DOHH2 (cell line): Measurements from ENCODE around the gene RRP1.

ENCODE experiments used
- H3F3A ChIP-seq: fragments of 200-600 bp; sonication (generic), shearing (Covaris generic); 2 replicates; pipeline ENCODE4 v1.6.0; 2016; ENCODE audit warnings: antibody characterized with exemption, mild to moderate bottlenecking; ENCODE audit not compliant: control insufficient read depth, insufficient read depth
- H3K27ac ChIP-seq: fragments of 200-600 bp; sonication (generic); 2 replicates; pipeline ENCODE4 v1.5.1; 2014; ENCODE audit warnings: low read depth, mild to moderate bottlenecking, low read length, moderate library complexity
- H3K27me3 ChIP-seq: fragments of 200-600 bp; sonication (generic); 2 replicates; pipeline ENCODE4 v1.6.1; 2014; ENCODE audit warnings: mild to moderate bottlenecking, low read length, mixed read lengths; ENCODE audit not compliant: control insufficient read depth
- H3K36me3 ChIP-seq: fragments of 200-600 bp; sonication (generic); 2 replicates; pipeline ENCODE4 v1.6.1; 2014; ENCODE audit warnings: mild to moderate bottlenecking, low read length, moderate library complexity, mixed read lengths; ENCODE audit not compliant: control insufficient read depth
- H3K4me1 ChIP-seq: fragments of 200-600 bp; sonication (generic); 2 replicates; pipeline ENCODE4 v1.6.1; 2014; ENCODE audit warnings: mild to moderate bottlenecking, low read length, mixed read lengths; ENCODE audit not compliant: control insufficient read depth
- H3K4me2 ChIP-seq: fragments of 200-600 bp; sonication (generic); 2 replicates; pipeline ENCODE4 v1.6.0; 2014; ENCODE audit warnings: mild to moderate bottlenecking, low read length, moderate library complexity
- H3K4me3 ChIP-seq: fragments of 200-600 bp; sonication (generic); 2 replicates; pipeline ENCODE4 v1.5.1; 2014; ENCODE audit warnings: mild to moderate bottlenecking, low read length, mixed read lengths
- H3K79me2 ChIP-seq: fragments of 200-600 bp; sonication (generic); 2 replicates; pipeline ENCODE4 v1.6.1; 2014; ENCODE audit warnings: mild to moderate bottlenecking, low read length, mixed read lengths; ENCODE audit not compliant: control insufficient read depth
- H3K9me2 ChIP-seq: fragments of 200-600 bp; sonication (generic); replicated peaks from 2 replicates; pipeline ENCODE4 v1.6.1; 2014; ENCODE audit warnings: mild to moderate bottlenecking, low read length, mixed read lengths; ENCODE audit not compliant: control insufficient read depth
- H3K9me3 ChIP-seq: fragments of 200-600 bp; sonication (generic); 2 replicates; pipeline ENCODE4 v1.6.1; 2014; ENCODE audit warnings: antibody characterized with exemption, low read length, mixed read lengths; ENCODE audit not compliant: control insufficient read depth, insufficient read depth
- H4K20me1 ChIP-seq: fragments of 200-600 bp; sonication (generic); 2 replicates; pipeline ENCODE4 v1.6.0; 2014; ENCODE audit warnings: low read depth, mild to moderate bottlenecking, antibody characterized with exemption, low read length, moderate library complexity; ENCODE audit not compliant: control insufficient read depth, insufficient read depth
- CTCF ChIP-seq: fragments of 200-600 bp; sonication (generic); IDR thresholded peaks from one replicate; pipeline ENCODE4 v1.5.1; 2014; ENCODE audit warnings: antibody characterized with exemption, mild to moderate bottlenecking, low read depth, low read length; ENCODE audit not compliant: poor library complexity, severe bottlenecking
- EZH2phosphoT487 ChIP-seq: fragments of 200-600 bp; sonication (generic); IDR thresholded peaks from 2 replicates; pipeline ENCODE4 v1.6.1; 2017; ENCODE audit warnings: borderline replicate concordance, mild to moderate bottlenecking, antibody characterized with exemption, low read length, moderate library complexity, mixed read lengths

Gene RRP1

GRCh38 chr21:43845386-43845785, 56.0 kb downstream of the RRP1 start:
- TF ChIP-seq EZH2phosphoT487, result no peak
- TF ChIP-seq CTCF, result no peak

GRCh38 chr21:43846430-43846829, 57.1 kb downstream of the RRP1 start:
- no peaks in the 10 kb centered on the region for H3F3A ChIP-seq
- H3K27ac ChIP-seq, result no peak overlapping the region
- H4K20me1 ChIP-seq, result no peaks in the 10 kb centered on the region
- no peaks in the 10 kb centered on the region for H3K9me2 ChIP-seq
- no peaks in the 10 kb centered on the region for H3K79me2 ChIP-seq
- no peak overlapping the region for H3K4me2 ChIP-seq
- H3K36me3 ChIP-seq, result no peaks in the 10 kb centered on the region
- no peak overlapping the region for H3K4me3 ChIP-seq
- no peaks in the 10 kb centered on the region for H3K9me3 ChIP-seq
- H3K4me1 ChIP-seq, result peaks cover 5% of the 10 kb centered on the region
- no peaks in the 10 kb centered on the region for H3K27me3 ChIP-seq
- TF ChIP-seq EZH2phosphoT487 (no peak), CTCF (no peak)

More at GRCh38 chr21:43845386-43845785, 56.0 kb downstream of the RRP1 start:
- peaks cover 5% of the 10 kb centered on the region for H3K4me1 ChIP-seq
- H3K79me2 ChIP-seq, result no peaks in the 10 kb centered on the region
- no peak overlapping the region for H3K4me2 ChIP-seq
- H3K27me3 ChIP-seq, result no peaks in the 10 kb centered on the region
- H3K9me2 ChIP-seq, result no peaks in the 10 kb centered on the region
- H3K27ac ChIP-seq, result no peak overlapping the region
- H3K4me3 ChIP-seq, result no peak overlapping the region
- no peaks in the 10 kb centered on the region for H4K20me1 ChIP-seq
- no peaks in the 10 kb centered on the region for H3F3A ChIP-seq
- H3K36me3 ChIP-seq, result no peaks in the 10 kb centered on the region
- H3K9me3 ChIP-seq, result no peaks in the 10 kb centered on the region

- Histone ChIP-seq H3K9me3 (no peaks in the 10 kb centered on the region), H3K27ac (no peak overlapping the region), H3F3A (no peaks in the 10 kb centered on the region), H3K9me2 (no peaks in the 10 kb centered on the region), H4K20me1 (no peaks in the 10 kb centered on the region), H3K4me1 (peaks cover 5% of the 10 kb centered on the region), H3K4me2 (no peak overlapping the region), H3K36me3 (no peaks in the 10 kb centered on the region), H3K4me3 (no peak overlapping the region), H3K79me2 (no peaks in the 10 kb centered on the region), H3K27me3 (no peaks in the 10 kb centered on the region)
- TF ChIP-seq EZH2phosphoT487 (no peak), CTCF (no peak)
Observed at GRCh38 chr21:43847301-43847700, 57.9 kb downstream of the RRP1 start.

GRCh38 chr21:43848771-43849170, 59.4 kb downstream of the RRP1 start:
- peaks cover under 1% of the 10 kb centered on the region; the same call in 1 of the 2 replicates for H3K27me3 ChIP-seq
- no peaks in the 10 kb centered on the region for H4K20me1 ChIP-seq
- H3K4me3 ChIP-seq, result no peak overlapping the region
- H3K4me2 ChIP-seq, result no peak overlapping the region
- no peaks in the 10 kb centered on the region for H3K4me1 ChIP-seq
- no peaks in the 10 kb centered on the region for H3K9me2 ChIP-seq
- no peaks in the 10 kb centered on the region for H3F3A ChIP-seq
- no peaks in the 10 kb centered on the region for H3K36me3 ChIP-seq
- H3K9me3 ChIP-seq, result no peaks in the 10 kb centered on the region
- H3K79me2 ChIP-seq, result no peaks in the 10 kb centered on the region
- TF ChIP-seq CTCF (no peak), EZH2phosphoT487 (no peak)
- no peak overlapping the region for H3K27ac ChIP-seq
